Type B pancreatic cell (in vitro differentiated cells): Measurements from ENCODE around the gene TWF2. TPM values are rescaled to one million over a fixed set of nuclear protein-coding genes. Genes with fewer than 3 reads are reported as not detected.

Experiments
- DNase-seq: peaks from one replicate; pipeline ENCODE4 v3.0.0; 2021; ENCODE audit warnings: mixed read lengths; ENCODE audit not compliant: unreplicated experiment; ENCODE audit errors: extremely low spot score
- H3K27ac Mint-ChIP-seq: 2 replicates; pipeline ENCODE4 v1.8.0; 2021; ENCODE audit warnings: mild to moderate bottlenecking, mixed read lengths
- H3K27me3 Mint-ChIP-seq: 2 replicates; pipeline ENCODE4 v1.8.0; 2021; ENCODE audit warnings: mixed read lengths
- H3K36me3 Mint-ChIP-seq: 2 replicates; pipeline ENCODE4 v1.8.0; 2021; ENCODE audit warnings: mixed read lengths
- H3K4me1 Mint-ChIP-seq: one replicate; pipeline ENCODE4 v1.8.0; 2021; ENCODE audit warnings: mixed read lengths; ENCODE audit not compliant: unreplicated experiment
- H3K4me3 Mint-ChIP-seq: 2 replicates; pipeline ENCODE4 v1.8.0; 2021; ENCODE audit warnings: mild to moderate bottlenecking, mixed read lengths
- H3K9me3 Mint-ChIP-seq: 2 replicates; pipeline ENCODE4 v1.8.0; 2021; ENCODE audit warnings: mixed read lengths
- total RNA-seq: library from RNA; stranded (reverse); gene quantifications from 2 replicates; pipeline ENCODE4 v1.2.1, GENCODE V29; 2021; ENCODE audit warnings: low replicate concordance
- TF ChIP-seq, protein P1 (sequence below): fragments of 200-600 bp; sonication (generic); conservative IDR thresholded peaks from 2 replicates; pipeline ENCODE4 v1.5.0; 2021; ENCODE audit warnings: antibody characterized with exemption, mild to moderate bottlenecking

TWF2 gene
- total RNA-seq, 1 donor from 2014 or later: 33.7 TPM

DNA sequence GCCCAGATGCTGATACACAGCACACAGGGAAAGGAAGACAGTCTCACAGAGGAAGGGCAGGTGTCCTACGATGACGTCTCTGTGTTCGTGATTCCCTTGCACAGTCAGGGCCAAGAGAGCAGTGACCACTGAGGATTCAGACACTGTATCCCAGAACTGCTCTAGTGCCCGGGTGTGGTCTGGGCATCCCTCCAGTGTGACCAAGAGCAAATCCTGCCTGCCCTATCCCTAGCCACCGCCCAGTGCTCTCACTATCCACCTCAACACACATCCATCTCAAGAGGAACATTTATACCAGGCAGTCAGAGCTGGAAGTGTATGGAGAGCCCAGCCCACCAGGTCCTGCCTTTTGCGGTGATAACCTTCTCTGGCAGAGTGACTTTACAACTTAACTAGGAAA lies 10.7 kb upstream of the TWF2 start:
- H3K9me3 Mint-ChIP-seq: no peaks in the 10 kb centered on the region
- peaks cover 8% of the 10 kb centered on the region for H3K27me3 Mint-ChIP-seq
- no peak for DNase-seq
- peaks cover 4% of the 10 kb centered on the region for H3K4me1 Mint-ChIP-seq
- TF ChIP-seq, protein P1, sequence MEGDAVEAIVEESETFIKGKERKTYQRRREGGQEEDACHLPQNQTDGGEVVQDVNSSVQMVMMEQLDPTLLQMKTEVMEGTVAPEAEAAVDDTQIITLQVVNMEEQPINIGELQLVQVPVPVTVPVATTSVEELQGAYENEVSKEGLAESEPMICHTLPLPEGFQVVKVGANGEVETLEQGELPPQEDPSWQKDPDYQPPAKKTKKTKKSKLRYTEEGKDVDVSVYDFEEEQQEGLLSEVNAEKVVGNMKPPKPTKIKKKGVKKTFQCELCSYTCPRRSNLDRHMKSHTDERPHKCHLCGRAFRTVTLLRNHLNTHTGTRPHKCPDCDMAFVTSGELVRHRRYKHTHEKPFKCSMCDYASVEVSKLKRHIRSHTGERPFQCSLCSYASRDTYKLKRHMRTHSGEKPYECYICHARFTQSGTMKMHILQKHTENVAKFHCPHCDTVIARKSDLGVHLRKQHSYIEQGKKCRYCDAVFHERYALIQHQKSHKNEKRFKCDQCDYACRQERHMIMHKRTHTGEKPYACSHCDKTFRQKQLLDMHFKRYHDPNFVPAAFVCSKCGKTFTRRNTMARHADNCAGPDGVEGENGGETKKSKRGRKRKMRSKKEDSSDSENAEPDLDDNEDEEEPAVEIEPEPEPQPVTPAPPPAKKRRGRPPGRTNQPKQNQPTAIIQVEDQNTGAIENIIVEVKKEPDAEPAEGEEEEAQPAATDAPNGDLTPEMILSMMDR: no peak
- peak overlapping the region; percentile 65 for H3K27ac Mint-ChIP-seq
- peaks cover 15% of the 10 kb centered on the region for H3K36me3 Mint-ChIP-seq
- no peak overlapping the region for H3K4me3 Mint-ChIP-seq

DNA sequence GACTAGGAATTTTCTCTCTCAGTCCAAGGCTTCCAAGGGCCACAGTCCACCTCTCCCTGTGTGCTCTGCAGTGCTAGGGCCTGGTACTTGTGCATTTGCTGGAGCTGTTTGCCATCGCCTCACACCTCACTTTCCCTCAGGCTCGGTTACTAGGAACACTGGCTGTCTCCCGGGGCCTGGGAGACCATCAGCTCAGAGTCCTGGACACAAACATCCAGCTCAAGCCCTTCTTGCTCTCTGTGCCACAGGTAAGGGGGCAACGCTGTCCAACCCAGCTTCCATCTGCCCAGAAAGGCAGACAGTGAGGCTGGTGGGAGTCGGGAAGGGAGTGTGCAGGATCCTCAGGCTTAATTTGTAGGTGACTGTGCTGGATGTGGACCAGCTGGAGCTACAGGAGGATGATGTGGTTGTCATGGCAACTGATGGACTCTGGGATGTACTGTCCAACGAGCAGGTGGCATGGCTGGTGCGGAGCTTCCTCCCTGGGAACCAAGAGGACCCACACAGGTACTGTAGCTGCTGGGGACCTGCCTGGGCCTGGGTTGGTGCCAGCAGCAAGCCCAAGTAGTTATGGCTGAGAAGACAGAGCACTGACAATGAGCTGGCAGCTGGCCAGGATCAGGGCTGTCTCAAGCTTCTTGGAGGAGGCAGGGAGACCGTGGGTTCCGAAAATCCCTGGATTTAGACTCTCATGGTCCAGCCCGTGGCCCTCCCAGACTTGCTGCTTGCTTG lies 10.0 kb upstream of the TWF2 start:
- Mint-ChIP-seq H3K4me3 (peak overlapping the region; percentile 20), H3K27ac (no peak overlapping the region), H3K27me3 (peaks cover 8% of the 10 kb centered on the region), H3K4me1 (peaks cover 4% of the 10 kb centered on the region), H3K36me3 (peaks cover 11% of the 10 kb centered on the region), H3K9me3 (no peaks in the 10 kb centered on the region)
- no peak for DNase-seq
- TF ChIP-seq, protein P1: no peak

- H3K27me3 Mint-ChIP-seq: peaks cover 8% of the 10 kb centered on the region
- DNase-seq: no peak
- H3K36me3 Mint-ChIP-seq: peaks cover 9% of the 10 kb centered on the region
- no peaks in the 10 kb centered on the region for H3K9me3 Mint-ChIP-seq
- TF ChIP-seq, protein P1: no peak
- peak overlapping the region; percentile 20 for H3K4me3 Mint-ChIP-seq
- H3K4me1 Mint-ChIP-seq: peaks cover 3% of the 10 kb centered on the region
- H3K27ac Mint-ChIP-seq: no peak overlapping the region
Measured at GRCh38 chr3:52248165-52248541, 9.2 kb upstream of the TWF2 start.

- Mint-ChIP-seq H3K36me3 (peaks cover 7% of the 10 kb centered on the region), H3K4me3 (peak overlapping the region; percentile 68), H3K27me3 (peaks cover 8% of the 10 kb centered on the region), H3K4me1 (no peaks in the 10 kb centered on the region), H3K9me3 (no peaks in the 10 kb centered on the region), H3K27ac (peak overlapping the region; percentile 71)
- TF ChIP-seq, protein P1: no peak
- no peak for DNase-seq
Measured at GRCh38 chr3:52247409-52248164, 8.6 kb upstream of the TWF2 start.

DNA sequence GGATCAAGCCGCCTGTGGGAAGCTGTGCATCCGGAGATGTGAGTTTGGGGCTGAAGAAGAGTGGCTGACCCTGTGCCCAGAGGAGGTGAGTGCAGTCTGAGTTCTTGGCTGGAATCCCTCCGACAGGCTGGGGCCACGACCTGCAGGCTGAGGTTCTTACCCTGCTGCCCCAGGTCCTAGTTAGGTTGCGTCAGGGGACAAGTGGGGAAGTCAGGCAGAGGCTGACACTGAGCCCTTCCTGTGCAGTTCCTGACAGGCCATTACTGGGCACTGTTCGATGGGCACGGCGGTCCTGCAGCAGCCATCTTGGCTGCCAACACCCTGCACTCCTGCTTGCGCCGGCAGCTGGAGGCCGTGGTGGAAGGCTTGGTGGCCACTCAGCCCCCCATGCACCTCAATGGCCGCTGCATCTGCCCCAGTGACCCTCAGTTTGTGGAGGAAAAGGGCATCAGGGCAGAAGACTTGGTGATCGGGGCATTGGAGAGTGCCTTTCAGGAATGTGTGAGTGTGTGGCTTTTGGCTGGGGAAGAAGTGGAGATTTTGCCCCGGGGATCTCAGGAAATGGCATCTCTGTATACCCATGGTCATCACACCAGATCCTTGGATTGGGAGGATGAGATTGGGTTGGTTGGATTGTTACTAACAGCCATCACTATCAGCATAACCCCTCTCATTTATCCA lies 7.9 kb upstream of the TWF2 start:
- Mint-ChIP-seq H3K27me3 (peaks cover 8% of the 10 kb centered on the region), H3K27ac (peak overlapping the region; percentile 21), H3K36me3 (peaks cover 7% of the 10 kb centered on the region), H3K9me3 (no peaks in the 10 kb centered on the region), H3K4me1 (no peaks in the 10 kb centered on the region), H3K4me3 (peak overlapping the region; percentile 75)
- no peak for DNase-seq
- TF ChIP-seq, protein P1: no peak
